GM23338 (cell line): Measurements from ENCODE around the gene MAP1LC3B2. TPM values are rescaled to one million over a fixed set of nuclear protein-coding genes. Genes with fewer than 3 reads are reported as not detected.

ENCODE experiments used
- ATAC-seq: fragments of 200-7000 bp; cut with Tn5 transposase; 3 replicates; pipeline ENCODE4 v1.9.1; 2020
- DNase-seq: peaks from one replicate; pipeline ENCODE4 v3.0.0-alpha.2; 2015; ENCODE audit warnings: low spot score
- H2AFZ ChIP-seq: fragments of 200-600 bp; sonication (generic); 2 replicates; pipeline ENCODE4 v1.8.0; 2016; ENCODE audit warnings: antibody characterized with exemption, mild to moderate bottlenecking, moderate library complexity
- H3F3A ChIP-seq: fragments of 200-600 bp; sonication (generic); replicated peaks from 2 replicates; pipeline ENCODE4 v1.8.0; 2017; ENCODE audit warnings: antibody characterized with exemption, mixed run types, low read depth
- H3K27ac ChIP-seq: fragments of 200-600 bp; sonication (generic); 2 replicates; pipeline ENCODE4 v1.6.1; 2016; ENCODE audit warnings: low read depth
- H3K27me3 ChIP-seq: fragments of 200-600 bp; sonication (generic); 2 replicates; pipeline ENCODE4 v1.8.0; 2016; ENCODE audit warnings: mild to moderate bottlenecking, mixed run types, moderate library complexity; ENCODE audit not compliant: insufficient read depth
- H3K36me3 ChIP-seq: fragments of 200-600 bp; sonication (generic); 2 replicates; pipeline ENCODE4 v1.8.0; 2016; ENCODE audit warnings: mild to moderate bottlenecking; ENCODE audit not compliant: insufficient read depth
- H3K4me1 ChIP-seq: fragments of 200-600 bp; sonication (generic); 2 replicates; pipeline ENCODE4 v1.8.0; 2016; ENCODE audit warnings: mild to moderate bottlenecking, moderate library complexity; ENCODE audit not compliant: insufficient read depth
- H3K4me2 ChIP-seq: fragments of 200-600 bp; sonication (generic); 2 replicates; pipeline ENCODE4 v1.7.1; 2017; ENCODE audit warnings: mixed run types
- H3K4me3 ChIP-seq: fragments of 200-600 bp; sonication (generic); 2 replicates; pipeline ENCODE4 v1.6.1; 2016; ENCODE audit warnings: mixed run types
- H3K79me2 ChIP-seq: fragments of 200-600 bp; sonication (generic); replicated peaks from 2 replicates; pipeline ENCODE4 v1.8.0; 2017; ENCODE audit warnings: mild to moderate bottlenecking; ENCODE audit not compliant: insufficient read depth
- H3K9me2 ChIP-seq: fragments of 200-600 bp; sonication (generic); 2 replicates; pipeline ENCODE4 v1.8.0; 2017; ENCODE audit not compliant: insufficient read depth
- H4K20me1 ChIP-seq: fragments of 200-600 bp; sonication (generic); replicated peaks from 2 replicates; pipeline ENCODE4 v1.8.0; 2017; ENCODE audit warnings: mild to moderate bottlenecking; ENCODE audit not compliant: insufficient read depth
- H3K27ac Mint-ChIP-seq: 2 replicates; pipeline ENCODE4 v1.8.0; 2020; ENCODE audit warnings: inconsistent platforms, mild to moderate bottlenecking, moderate library complexity, mixed read lengths
- H3K27me3 Mint-ChIP-seq: 3 replicates; pipeline ENCODE4 v1.8.0; 2022; ENCODE audit warnings: low read depth, mild to moderate bottlenecking, moderate library complexity, mixed read lengths, inconsistent platforms; ENCODE audit not compliant: insufficient read depth, poor library complexity
- H3K36me3 Mint-ChIP-seq: 3 replicates; pipeline ENCODE4 v1.8.0; 2021; ENCODE audit warnings: low read depth, mild to moderate bottlenecking, inconsistent platforms, moderate library complexity, mixed read lengths
- H3K4me1 Mint-ChIP-seq: 3 replicates; pipeline ENCODE4 v1.8.0; 2020; ENCODE audit warnings: mild to moderate bottlenecking, inconsistent platforms, mixed read lengths
- H3K4me3 Mint-ChIP-seq: 3 replicates; pipeline ENCODE4 v1.8.0; 2021; ENCODE audit warnings: moderate library complexity, mild to moderate bottlenecking, inconsistent platforms, mixed read lengths
- H3K9me3 Mint-ChIP-seq: 3 replicates; pipeline ENCODE4 v1.8.0; 2020; ENCODE audit warnings: moderate library complexity, mild to moderate bottlenecking, inconsistent platforms, mixed read lengths
- CTCF ChIP-seq, 2 experiments: fragments of 200-600 bp in 1 of 2; sonication (generic) in 1 of 2; conservative IDR thresholded peaks; 2 replicates each; pipeline versions ENCODE4 v1.5.1 to v1.6.1; 2016 to 2017; ENCODE audit warnings: antibody characterized with exemption in 2 of 2, low read depth in 2 of 2, mild to moderate bottlenecking in 2 of 2, moderate library complexity in 1 of 2
- ETS1 ChIP-seq: IDR thresholded peaks from 2 replicates; pipeline ENCODE4 v1.6.1; 2016; ENCODE audit warnings: antibody characterized with exemption
- POLR2AphosphoS5 ChIP-seq: IDR thresholded peaks from 2 replicates; pipeline ENCODE4 v1.6.1; 2016; ENCODE audit warnings: antibody characterized with exemption, low read depth
- REST ChIP-seq: IDR thresholded peaks from one replicate; pipeline ENCODE4 v1.6.1; 2018; ENCODE audit warnings: antibody characterized with exemption; ENCODE audit not compliant: unreplicated experiment
- STAT1 ChIP-seq: IDR thresholded peaks from one replicate; pipeline ENCODE4 v1.6.1; 2016; ENCODE audit warnings: antibody characterized with exemption; ENCODE audit not compliant: unreplicated experiment
- ZNF114 ChIP-seq: fragments of 250-450 bp; sonication (Bioruptor Pico); IDR thresholded peaks from 2 replicates; pipeline ENCODE4 v1.5.0; 2020; ENCODE audit warnings: mild to moderate bottlenecking, moderate library complexity
- ZNF462 ChIP-seq: fragments of 250-450 bp; sonication (Bioruptor Pico); IDR thresholded peaks from 2 replicates; pipeline ENCODE4 v1.5.0; 2020; ENCODE audit warnings: mild to moderate bottlenecking, moderate library complexity
- polyA plus RNA-seq: library from polyadenylated mRNA; unstranded; fragments of >200 nt; fragmentation: Nextera tagmentation; extraction: Ambion mirVana; gene quantifications from 2 replicates; pipeline ENCODE4 v1.2.1, GENCODE V29; 2016
- total RNA-seq: library from RNA; depleted of rRNA; stranded (reverse); fragments of >200 nt; shearing (Covaris generic); gene quantifications from 2 replicates; pipeline ENCODE4 v1.2.3, GENCODE V29; 2014

The MAP1LC3B2 gene
- total and polyA plus RNA-seq, 2 experiments from 2014 or later, result 1.3 to 6.7 TPM

GRCh38 chr12:116552773-116553373, 6.3 kb upstream of the MAP1LC3B2 start:
- no peak for TF ChIP-seq CTCF (conservative IDR thresholded peaks at IDR 0.05; ENCODE audit: low read depth in 2 of 2)
- no peak for TF ChIP-seq POLR2AphosphoS5
- no peak for TF ChIP-seq ZNF114
- H3K27ac Mint-ChIP-seq, result no peak overlapping the region
- H2AFZ ChIP-seq, result 0 out of 2 replicates have a peak overlapping the region, but pooled peaks have one; percentile 59
- no peaks in the 10 kb centered on the region for H3K79me2 ChIP-seq
- no peaks in the 10 kb centered on the region for H3K4me1 ChIP-seq
- no peaks in the 10 kb centered on the region for H3F3A ChIP-seq
- H3K36me3 ChIP-seq, result no peaks in the 10 kb centered on the region; the same call in 1 of the 2 replicates
- DNase-seq, result no peak
- H3K4me2 ChIP-seq, result no peak overlapping the region
- no peak overlapping the region for H3K4me3 ChIP-seq
- H3K9me3 Mint-ChIP-seq, result no peaks in the 10 kb centered on the region
- H3K27me3 Mint-ChIP-seq, result peaks cover 2% of the 10 kb centered on the region
- H3K9me2 ChIP-seq, result 0 out of 2 replicates have a peak, but pooled peaks cover 3% of the 10 kb centered on the region
- H3K4me1 Mint-ChIP-seq, result peaks cover 2% of the 10 kb centered on the region; the same call in 2 of the 3 replicates
- no peaks in the 10 kb centered on the region for H3K36me3 Mint-ChIP-seq
- no peak overlapping the region for H3K4me3 Mint-ChIP-seq
- H3K27me3 ChIP-seq, result no peaks in the 10 kb centered on the region
- H4K20me1 ChIP-seq, result no peaks in the 10 kb centered on the region
- ATAC-seq, result no peak
- H3K27ac ChIP-seq, result no peak overlapping the region

GRCh38 chr12:116556356-116556952, 2.7 kb upstream of the MAP1LC3B2 start:
- no peak overlapping the region for H3K4me3 ChIP-seq
- no peaks in the 10 kb centered on the region for H3K36me3 Mint-ChIP-seq
- no peak overlapping the region for H3K27ac Mint-ChIP-seq
- TF ChIP-seq ZNF462 (CRISPR knock-in tag), result no peak
- TF ChIP-seq ETS1, result no peak
- no peak for TF ChIP-seq STAT1
- no peak for TF ChIP-seq REST

More at GRCh38 chr12:116556356-116556952, 2.7 kb upstream of the MAP1LC3B2 start:
- no peaks in the 10 kb centered on the region for H3F3A ChIP-seq
- no peak overlapping the region for H3K27ac ChIP-seq
- no peak overlapping the region for H3K4me2 ChIP-seq
- H3K4me1 ChIP-seq, result peaks cover 5% of the 10 kb centered on the region; the same call in 1 of the 2 replicates
- no peak overlapping the region for H2AFZ ChIP-seq
- 0 out of 2 replicates have a peak, but pooled peaks cover 3% of the 10 kb centered on the region for H3K9me2 ChIP-seq
- peaks cover 8% of the 10 kb centered on the region for H3K27me3 Mint-ChIP-seq
- ATAC-seq, result no peak
- H3K36me3 ChIP-seq, result no peaks in the 10 kb centered on the region; the same call in 1 of the 2 replicates
- H4K20me1 ChIP-seq, result no peaks in the 10 kb centered on the region
- H3K27me3 ChIP-seq, result no peaks in the 10 kb centered on the region
- no peak for DNase-seq
- H3K4me3 Mint-ChIP-seq, result no peak overlapping the region
- H3K79me2 ChIP-seq, result no peaks in the 10 kb centered on the region
- H3K9me3 Mint-ChIP-seq, result no peaks in the 10 kb centered on the region
- peaks cover 9% of the 10 kb centered on the region for H3K4me1 Mint-ChIP-seq
